SK-N-SH (cell line): ENCODE results near the gene SYNJ2. TPM values are rescaled to one million over a fixed set of nuclear protein-coding genes. Genes with fewer than 3 reads are reported as not detected.
A peak's percentile ranks its signal among the peaks of the same experiment; 100 is the strongest.

ENCODE experiments used
- CTCF ChIA-PET: fragments of 300-600, 350-600 bp; formaldehyde crosslinking; extraction: SDS; loops from one replicate; lab custom pipeline; 2021; lab: Yijun Ruan, JAX
- POLR2A ChIA-PET: fragments of 350-600 bp; sonication (Branson Sonifier 250); formaldehyde crosslinking; extraction: SDS; loops from one replicate; lab custom pipeline; 2020; ENCODE audit warnings: antibody characterized with exemption, inconsistent platforms; lab: Yijun Ruan, JAX
- DNase-seq: peaks from one replicate; pipeline ENCODE4 v3.0.0; 2012
- H2AFZ ChIP-seq: fragments of 200-600 bp; sonication (generic); 2 replicates; pipeline ENCODE4 v1.8.1; 2016; ENCODE audit warnings: antibody characterized with exemption, mild to moderate bottlenecking, low read depth
- H3F3A ChIP-seq: fragments of 200-600 bp; sonication (generic); replicated peaks from 2 replicates; pipeline ENCODE3; 2016; ENCODE audit warnings: antibody characterized with exemption, mild to moderate bottlenecking; ENCODE audit not compliant: insufficient read depth
- H3K27ac ChIP-seq, 2 experiments: fragments of 200-500 bp in 1 of 2; fragments of 200-600 bp in 1 of 2; sonication (Bioruptor generic) in 1 of 2; sonication (generic), shearing (Covaris generic) in 1 of 2; 2 replicates each; pipeline versions ENCODE4 v1.5.1 to v1.6.1; 2014 to 2016; ENCODE audit warnings: low read depth in 2 of 2, inconsistent platforms in 1 of 2, low read length in 1 of 2, mild to moderate bottlenecking in 1 of 2, mixed read lengths in 1 of 2
- H3K27me3 ChIP-seq: fragments of 200-600 bp; sonication (generic), shearing (Covaris generic); 2 replicates; pipeline ENCODE4 v1.6.1; 2016; ENCODE audit warnings: mixed run types; ENCODE audit not compliant: insufficient read depth
- H3K36me3 ChIP-seq, 2 experiments: fragments of 200-500 bp in 1 of 2; fragments of 200-600 bp in 1 of 2; sonication (Bioruptor generic) in 1 of 2; sonication (generic) in 1 of 2; replicated peaks in 1 of 2; 2 replicates each; pipeline versions ENCODE3 to v1.5.1; 2014 to 2016; ENCODE audit warnings: low read length in 1 of 2, mild to moderate bottlenecking in 1 of 2; ENCODE audit not compliant: insufficient read depth in 2 of 2, control insufficient read depth in 1 of 2
- H3K4me1 ChIP-seq, 2 experiments: fragments of 200-500 bp in 1 of 2; fragments of 200-600 bp in 1 of 2; sonication (Bioruptor generic) in 1 of 2; sonication (generic), shearing (Covaris generic) in 1 of 2; 2 replicates each; pipeline versions ENCODE4 v1.5.1 to v1.6.1; 2014 to 2016; ENCODE audit warnings: low read depth in 1 of 2, low read length in 1 of 2, mixed run types in 1 of 2; ENCODE audit not compliant: insufficient read depth in 2 of 2, control insufficient read depth in 1 of 2
- H3K4me2 ChIP-seq: fragments of 200-600 bp; sonication (generic), shearing (Covaris generic); 2 replicates; pipeline ENCODE4 v1.6.1; 2017; ENCODE audit warnings: mixed run types
- H3K4me3 ChIP-seq, 2 experiments: fragments of 200-500 bp in 1 of 2; fragments of 200-600 bp in 1 of 2; sonication (Bioruptor generic) in 1 of 2; sonication (generic), shearing (Covaris generic) in 1 of 2; 2 replicates each; pipeline versions ENCODE4 v1.5.1 to v1.8.1; 2014 to 2016; ENCODE audit warnings: low read depth in 2 of 2, inconsistent platforms in 1 of 2, low read length in 1 of 2, mild to moderate bottlenecking in 1 of 2, mixed read lengths in 1 of 2, moderate library complexity in 1 of 2
- H3K79me2 ChIP-seq: fragments of 200-600 bp; sonication (generic); 2 replicates; pipeline ENCODE4 v1.8.1; 2017; ENCODE audit warnings: mild to moderate bottlenecking; ENCODE audit not compliant: insufficient read depth
- H3K9ac ChIP-seq: fragments of 200-600 bp; sonication (generic); 2 replicates; pipeline ENCODE4 v1.6.1; 2017; ENCODE audit warnings: mixed run types
- H3K9me2 ChIP-seq: fragments of 200-600 bp; sonication (generic); 2 replicates; pipeline ENCODE4 v1.6.1; 2017; ENCODE audit warnings: mixed run types
- H3K9me3 ChIP-seq: fragments of 200-600 bp; sonication (generic); 2 replicates; pipeline ENCODE4 v1.6.1; 2017; ENCODE audit warnings: mixed run types, mild to moderate bottlenecking, moderate library complexity
- H4K20me1 ChIP-seq: fragments of 200-600 bp; sonication (generic); 2 replicates; pipeline ENCODE4 v1.6.1; 2017; ENCODE audit warnings: mild to moderate bottlenecking, mixed run types; ENCODE audit not compliant: insufficient read depth
- RAD21 ChIP-seq: IDR thresholded peaks from 2 replicates; pipeline ENCODE4 v1.6.1; 2012; ENCODE audit warnings: mild to moderate bottlenecking, low read length
- SIN3A ChIP-seq: IDR thresholded peaks from 2 replicates; pipeline ENCODE4 v1.6.1; 2012; ENCODE audit warnings: low read depth, mild to moderate bottlenecking, low read length, moderate library complexity, borderline replicate concordance
- TEAD4 ChIP-seq: IDR thresholded peaks from 2 replicates; pipeline ENCODE4 v1.4.0; 2012; ENCODE audit warnings: mild to moderate bottlenecking, borderline replicate concordance; ENCODE audit not compliant: insufficient read depth
- WGBS: methylation state at CpG from one replicate; pipeline ENCODE4 v1.1.6; 2017; ENCODE audit warnings: low lambda C conversion rate; 5-methylcytosine and 5-hydroxymethylcytosine counted together
- polyA plus RNA-seq, 3 experiments: library from polyadenylated mRNA; depleted of rRNA; stranded (reverse); fragments of >200 nt; gene quantifications; 2 replicates each; pipeline ENCODE4 v1.2.3, GENCODE V29; 2012
- small RNA-seq, 7 experiments: library from RNA; depleted of rRNA; stranded (forward); fragments of <200 nt; gene quantifications; one replicate each; pipeline ENCODE3, GENCODE V24; 2012
- TF ChIP-seq, protein P1 (sequence below): fragments of 150-350 bp; IDR thresholded peaks from 2 replicates; pipeline ENCODE4 v1.6.1; 2016; ENCODE audit warnings: mild to moderate bottlenecking, low read depth, low read length
- TF ChIP-seq, protein P2 (sequence below): fragments of 200-600 bp; sonication (generic); IDR thresholded peaks from 2 replicates; pipeline ENCODE4 v1.6.1; 2017; ENCODE audit warnings: antibody characterized with exemption, mild to moderate bottlenecking, moderate library complexity

Gene SYNJ2
- polyA plus RNA-seq, 1 of the 3 experiments (the other 2 are of a cell fraction): 40.0 TPM

DNA sequence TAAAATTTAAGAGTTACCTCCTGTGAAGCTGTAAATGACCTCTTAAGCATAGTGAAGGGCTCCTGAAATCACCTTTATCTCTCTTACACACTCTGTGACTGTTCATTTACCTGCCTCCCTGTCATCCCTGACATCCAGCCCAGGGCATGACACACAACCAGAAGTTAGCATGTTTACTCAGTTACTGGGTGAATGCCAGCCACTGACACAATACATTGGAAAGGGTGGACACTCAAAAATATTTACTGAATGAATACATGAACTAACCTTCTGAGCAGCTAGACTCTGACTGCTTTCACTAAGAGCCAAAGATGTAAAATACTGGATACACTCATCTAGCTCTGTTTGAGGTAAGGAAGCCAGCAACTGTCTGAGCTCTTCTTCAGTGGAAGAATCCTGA lies 161.1 kb downstream of the SYNJ2 start:
- Histone ChIP-seq H3K4me1 (peaks cover 0 to 6% of the 10 kb centered on the region in 2 experiments; a peak in 1 of 4 replicates), H3K36me3 (peaks cover 7 to 56% of the 10 kb centered on the region in 2 experiments), H3K9me2 (no peaks in the 10 kb centered on the region), H3K9me3 (no peaks in the 10 kb centered on the region), H3K79me2 (no peaks in the 10 kb centered on the region), H3K9ac (no peak overlapping the region), H3K27me3 (no peaks in the 10 kb centered on the region), H3K4me3 (no peak overlapping the region), H3K4me2 (no peak overlapping the region), H4K20me1 (no peaks in the 10 kb centered on the region), H2AFZ (no peak overlapping the region), H3F3A (peaks cover 16% of the 10 kb centered on the region), H3K27ac (no peak overlapping the region)
- no peak for TF ChIP-seq SIN3A
- TF ChIP-seq, protein P1, sequence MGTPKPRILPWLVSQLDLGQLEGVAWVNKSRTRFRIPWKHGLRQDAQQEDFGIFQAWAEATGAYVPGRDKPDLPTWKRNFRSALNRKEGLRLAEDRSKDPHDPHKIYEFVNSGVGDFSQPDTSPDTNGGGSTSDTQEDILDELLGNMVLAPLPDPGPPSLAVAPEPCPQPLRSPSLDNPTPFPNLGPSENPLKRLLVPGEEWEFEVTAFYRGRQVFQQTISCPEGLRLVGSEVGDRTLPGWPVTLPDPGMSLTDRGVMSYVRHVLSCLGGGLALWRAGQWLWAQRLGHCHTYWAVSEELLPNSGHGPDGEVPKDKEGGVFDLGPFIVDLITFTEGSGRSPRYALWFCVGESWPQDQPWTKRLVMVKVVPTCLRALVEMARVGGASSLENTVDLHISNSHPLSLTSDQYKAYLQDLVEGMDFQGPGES: no peak
- ChIA-PET CTCF (no interaction called here), POLR2A (no interaction called here)
- no peak for DNase-seq

DNA sequence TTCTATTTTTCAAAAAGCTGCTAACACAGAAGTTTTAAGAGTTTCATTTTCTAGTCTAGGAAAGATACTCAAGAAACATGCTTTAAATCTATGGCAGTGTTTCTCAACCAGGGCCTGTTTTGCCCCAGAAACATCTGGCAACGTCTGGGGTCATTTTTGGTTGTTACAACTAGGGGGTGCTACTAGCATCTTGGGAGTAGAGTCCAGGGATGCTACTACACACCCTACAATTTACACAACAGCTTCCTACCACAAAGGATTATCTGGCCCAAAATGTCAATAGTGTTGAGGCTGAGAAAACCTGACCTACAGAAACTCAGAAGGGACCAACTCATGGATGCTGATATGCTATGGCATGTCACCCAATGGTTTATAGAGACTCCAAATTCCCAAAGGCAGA lies 162.0 kb downstream of the SYNJ2 start:
- peaks cover 0 to 6% of the 10 kb centered on the region in 2 experiments; a peak in 1 of 4 replicates for H3K4me1 ChIP-seq
- H3K4me3 ChIP-seq: no peak overlapping the region
- no peaks in the 10 kb centered on the region for H3K9me3 ChIP-seq
- no peaks in the 10 kb centered on the region for H3K27me3 ChIP-seq
- CTCF ChIA-PET: interaction anchor here (0.7 to 2.0 kb wide), 2 partner anchors 10 to 11 kb away, joined by 3 to 7 read pairs; no protein-coding TSS in a partner anchor
- no peaks in the 10 kb centered on the region for H3K79me2 ChIP-seq
- DNase-seq: no peak
- no peaks in the 10 kb centered on the region for H4K20me1 ChIP-seq
- H3K9ac ChIP-seq: no peak overlapping the region
- 72% methylated on average over 1 of the region's 1 CpG for WGBS
- peaks cover 16% of the 10 kb centered on the region for H3F3A ChIP-seq
- no peak overlapping the region for H3K27ac ChIP-seq
- no peak overlapping the region for H2AFZ ChIP-seq
- no peak overlapping the region for H3K4me2 ChIP-seq
- TF ChIP-seq TEAD4: no peak
- TF ChIP-seq, protein P2, sequence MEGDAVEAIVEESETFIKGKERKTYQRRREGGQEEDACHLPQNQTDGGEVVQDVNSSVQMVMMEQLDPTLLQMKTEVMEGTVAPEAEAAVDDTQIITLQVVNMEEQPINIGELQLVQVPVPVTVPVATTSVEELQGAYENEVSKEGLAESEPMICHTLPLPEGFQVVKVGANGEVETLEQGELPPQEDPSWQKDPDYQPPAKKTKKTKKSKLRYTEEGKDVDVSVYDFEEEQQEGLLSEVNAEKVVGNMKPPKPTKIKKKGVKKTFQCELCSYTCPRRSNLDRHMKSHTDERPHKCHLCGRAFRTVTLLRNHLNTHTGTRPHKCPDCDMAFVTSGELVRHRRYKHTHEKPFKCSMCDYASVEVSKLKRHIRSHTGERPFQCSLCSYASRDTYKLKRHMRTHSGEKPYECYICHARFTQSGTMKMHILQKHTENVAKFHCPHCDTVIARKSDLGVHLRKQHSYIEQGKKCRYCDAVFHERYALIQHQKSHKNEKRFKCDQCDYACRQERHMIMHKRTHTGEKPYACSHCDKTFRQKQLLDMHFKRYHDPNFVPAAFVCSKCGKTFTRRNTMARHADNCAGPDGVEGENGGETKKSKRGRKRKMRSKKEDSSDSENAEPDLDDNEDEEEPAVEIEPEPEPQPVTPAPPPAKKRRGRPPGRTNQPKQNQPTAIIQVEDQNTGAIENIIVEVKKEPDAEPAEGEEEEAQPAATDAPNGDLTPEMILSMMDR: peak; percentile 40
- TF ChIP-seq, protein P1: no peak
- TF ChIP-seq RAD21: no peak; the same call in 1 of the 2 replicates
- POLR2A ChIA-PET: no interaction called here
- H3K9me2 ChIP-seq: no peaks in the 10 kb centered on the region
- H3K36me3 ChIP-seq: peaks cover 7 to 61% of the 10 kb centered on the region in 2 experiments

Small RNA genes lying within 50 kb of the gene (small RNA-seq; reads per million reads assigned to genes)
- gene RNU6-786P: 0 to 5.7 (median 0) reads per million in 7 experiments

Other genes starting within 250 kb of the SYNJ2 start
- 31.6 and 31.8 TPM in 2 replicates for gene SNX9, start 158.6 kb upstream of the SYNJ2 start, polyA plus RNA-seq (2012; rRNA removed)
- gene SERAC1, start 186.4 kb downstream of the SYNJ2 start, polyA plus RNA-seq (2012; rRNA removed): 5.6 and 8.9 TPM in 2 replicates
- 7.7 and 8.0 TPM in 2 replicates for gene GTF2H5, start 186.5 kb downstream of the SYNJ2 start, polyA plus RNA-seq (2012; rRNA removed)